GM19238 (cell line): Measurements from ENCODE around the gene ATP10A.
"Not testable (repeated sequence)": the region's sequence is repeated elsewhere in the genome, so short reads cannot be mapped to it uniquely, and the experiment has no call there.

Experiments
- DNase-seq: peaks from one replicate; pipeline ENCODE4 v3.0.0; 2011; ENCODE audit warnings: low spot score; ENCODE audit not compliant: insufficient read length

The ATP10A gene

GRCh38 chr15:25772500-25772899, 90.6 kb downstream of the ATP10A start:
- DNase-seq = no peak

- DNase-seq = not testable (repeated sequence)
Measured at GRCh38 chr15:25771736-25772135, 91.4 kb downstream of the ATP10A start.

GRCh38 chr15:25771338-25771706, 91.8 kb downstream of the ATP10A start:
- DNase-seq = no peak

- DNase-seq = no peak
Measured at GRCh38 chr15:25770618-25771337, 92.3 kb downstream of the ATP10A start.

- no peak for DNase-seq
Measured at GRCh38 chr15:25770031-25770430, 93.1 kb downstream of the ATP10A start.

GRCh38 chr15:25768271-25768670, 94.9 kb downstream of the ATP10A start:
- DNase-seq = no peak

GRCh38 chr15:25767356-25768151, 95.6 kb downstream of the ATP10A start:
- no peak for DNase-seq

- DNase-seq = no peak
Measured at GRCh38 chr15:25766417-25766816, 96.7 kb downstream of the ATP10A start.

- DNase-seq = no peak
Measured at GRCh38 chr15:25764980-25765735, 98.0 kb downstream of the ATP10A start.

- no peak for DNase-seq
Measured at GRCh38 chr15:25763954-25764353, 99.2 kb downstream of the ATP10A start.

GRCh38 chr15:25763331-25763751, 99.8 kb downstream of the ATP10A start:
- no peak for DNase-seq

- no peak for DNase-seq
Measured at GRCh38 chr15:25761971-25762662, 101.0 kb downstream of the ATP10A start.

GRCh38 chr15:25759421-25759820, 103.7 kb downstream of the ATP10A start:
- no peak for DNase-seq

GRCh38 chr15:25758612-25759011, 104.5 kb downstream of the ATP10A start:
- DNase-seq = not testable (repeated sequence)

GRCh38 chr15:25743548-25744275, 119.4 kb downstream of the ATP10A start:
- DNase-seq = no peak

GRCh38 chr15:25742776-25743547, 120.2 kb downstream of the ATP10A start:
- DNase-seq = no peak

- DNase-seq = no peak
Measured at GRCh38 chr15:25742041-25742730, 120.9 kb downstream of the ATP10A start.

GRCh38 chr15:25741256-25741580, 121.9 kb downstream of the ATP10A start:
- no peak for DNase-seq
